NB4 (cell line): ENCODE data around the gene SMARCC2.
"Not testable (repeated sequence)": the region's sequence is repeated elsewhere in the genome, so short reads cannot be mapped to it uniquely, and the experiment has no call there.

ENCODE experiments used
- DNase-seq: peaks from one replicate; pipeline ENCODE4 v3.0.0; 2010; ENCODE audit warnings: low read depth
- H3K4me3 ChIP-seq: one replicate; pipeline ENCODE4 v1.5.1; 2011; ENCODE audit warnings: mild to moderate bottlenecking, low read depth, low read length, moderate library complexity
- MAX ChIP-seq: IDR thresholded peaks from 2 replicates; pipeline ENCODE4 v1.6.1; 2011; ENCODE audit warnings: low read depth, low read length
- MYC ChIP-seq: IDR thresholded peaks from 2 replicates; pipeline ENCODE4 v1.6.1; 2011; ENCODE audit warnings: low read depth, low read length
- POLR2A ChIP-seq: IDR thresholded peaks from 2 replicates; pipeline ENCODE4 v1.6.1; 2011; ENCODE audit warnings: mild to moderate bottlenecking; ENCODE audit not compliant: insufficient read length; ENCODE audit errors: extremely low read depth
- TF ChIP-seq, protein P1 (sequence below): IDR thresholded peaks from one replicate; pipeline ENCODE4 v1.5.1; 2012; ENCODE audit warnings: low read depth, low read length

Gene SMARCC2

GRCh38 chr12:56198836-56199235 is 9.6 kb upstream of the SMARCC2 start:
- no peak overlapping the region for H3K4me3 ChIP-seq
- TF ChIP-seq POLR2A (no peak), MYC (no peak), MAX (no peak)
- TF ChIP-seq, protein P1, sequence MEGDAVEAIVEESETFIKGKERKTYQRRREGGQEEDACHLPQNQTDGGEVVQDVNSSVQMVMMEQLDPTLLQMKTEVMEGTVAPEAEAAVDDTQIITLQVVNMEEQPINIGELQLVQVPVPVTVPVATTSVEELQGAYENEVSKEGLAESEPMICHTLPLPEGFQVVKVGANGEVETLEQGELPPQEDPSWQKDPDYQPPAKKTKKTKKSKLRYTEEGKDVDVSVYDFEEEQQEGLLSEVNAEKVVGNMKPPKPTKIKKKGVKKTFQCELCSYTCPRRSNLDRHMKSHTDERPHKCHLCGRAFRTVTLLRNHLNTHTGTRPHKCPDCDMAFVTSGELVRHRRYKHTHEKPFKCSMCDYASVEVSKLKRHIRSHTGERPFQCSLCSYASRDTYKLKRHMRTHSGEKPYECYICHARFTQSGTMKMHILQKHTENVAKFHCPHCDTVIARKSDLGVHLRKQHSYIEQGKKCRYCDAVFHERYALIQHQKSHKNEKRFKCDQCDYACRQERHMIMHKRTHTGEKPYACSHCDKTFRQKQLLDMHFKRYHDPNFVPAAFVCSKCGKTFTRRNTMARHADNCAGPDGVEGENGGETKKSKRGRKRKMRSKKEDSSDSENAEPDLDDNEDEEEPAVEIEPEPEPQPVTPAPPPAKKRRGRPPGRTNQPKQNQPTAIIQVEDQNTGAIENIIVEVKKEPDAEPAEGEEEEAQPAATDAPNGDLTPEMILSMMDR: no peak
- no peak for DNase-seq

DNA sequence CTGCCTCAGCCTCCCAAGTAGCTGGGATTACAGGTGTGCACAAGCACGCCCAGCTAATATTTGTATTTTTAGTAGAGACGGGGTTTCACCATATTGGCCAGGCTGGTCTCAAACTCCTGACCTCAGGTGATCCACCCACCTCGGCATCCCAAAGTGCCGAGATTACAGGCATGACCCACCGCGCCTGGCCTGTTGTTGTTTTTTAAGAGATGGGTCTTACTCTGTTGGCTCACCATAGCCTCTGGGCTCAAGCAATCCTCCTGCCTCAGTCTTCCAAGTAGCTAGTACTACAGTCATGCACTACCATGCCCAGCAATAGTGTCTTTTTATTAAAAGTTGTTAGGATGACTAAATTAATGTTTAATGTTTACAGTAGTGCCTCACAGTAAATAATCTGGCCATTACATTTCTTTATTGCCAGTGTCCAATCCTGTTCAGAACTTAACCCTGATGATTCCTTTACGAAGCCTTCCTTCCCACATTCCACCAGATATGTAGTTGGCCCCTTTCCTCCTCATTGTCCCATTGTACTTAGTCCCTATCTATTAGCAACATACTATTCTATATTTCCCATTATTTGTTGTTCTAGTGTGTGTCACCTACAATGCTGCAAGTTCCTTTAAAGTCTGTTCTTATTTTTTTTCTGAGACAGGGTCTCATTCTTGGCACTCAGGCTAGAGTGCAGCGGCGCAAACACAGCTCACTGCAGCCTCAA is 8.8 kb upstream of the SMARCC2 start:
- TF ChIP-seq POLR2A: no peak
- TF ChIP-seq, protein P1: no peak
- TF ChIP-seq MYC: no peak
- TF ChIP-seq MAX: no peak
- DNase-seq: no peak
- no peak overlapping the region for H3K4me3 ChIP-seq

- not testable (repeated sequence) for H3K4me3 ChIP-seq, DNase-seq
Observed at GRCh38 chr12:56196818-56197550, 7.7 kb upstream of the SMARCC2 start.

DNA sequence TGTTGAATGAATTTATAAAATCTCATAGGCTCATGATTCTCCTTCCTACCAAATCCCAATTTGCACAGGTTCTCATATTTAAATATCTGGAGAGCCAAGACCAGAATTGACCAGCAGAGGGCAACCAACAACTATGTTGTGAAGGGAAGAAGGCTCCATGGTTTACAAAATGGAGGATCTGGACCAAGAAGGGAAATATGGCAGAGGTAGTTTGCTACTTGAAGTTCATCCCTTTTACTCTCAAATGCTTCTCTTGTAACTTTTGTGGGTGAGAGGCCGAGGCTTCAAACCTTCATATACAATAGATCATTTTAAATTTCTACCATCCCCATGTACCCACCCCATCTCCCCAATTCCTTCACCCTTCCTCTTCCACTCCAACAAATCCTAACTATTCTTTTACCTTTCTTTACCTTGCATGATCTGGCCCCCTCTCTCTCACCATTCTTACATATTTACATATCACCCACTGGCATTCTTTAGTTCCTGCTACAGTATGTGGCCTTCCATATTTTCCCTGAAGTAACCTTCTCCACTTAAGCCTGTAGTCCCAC is 3.8 kb upstream of the SMARCC2 start:
- H3K4me3 ChIP-seq: no peak overlapping the region
- TF ChIP-seq POLR2A (no peak), MYC (no peak), MAX (no peak)
- TF ChIP-seq, protein P1: peak; percentile 84
- peak; percentile 90 for DNase-seq

- TF ChIP-seq POLR2A (no peak), MYC (no peak), MAX (no peak)
- TF ChIP-seq, protein P1: no peak
- no peak for DNase-seq
- H3K4me3 ChIP-seq: no peak overlapping the region
Observed at GRCh38 chr12:56192582-56192981, 3.3 kb upstream of the SMARCC2 start.

DNA sequence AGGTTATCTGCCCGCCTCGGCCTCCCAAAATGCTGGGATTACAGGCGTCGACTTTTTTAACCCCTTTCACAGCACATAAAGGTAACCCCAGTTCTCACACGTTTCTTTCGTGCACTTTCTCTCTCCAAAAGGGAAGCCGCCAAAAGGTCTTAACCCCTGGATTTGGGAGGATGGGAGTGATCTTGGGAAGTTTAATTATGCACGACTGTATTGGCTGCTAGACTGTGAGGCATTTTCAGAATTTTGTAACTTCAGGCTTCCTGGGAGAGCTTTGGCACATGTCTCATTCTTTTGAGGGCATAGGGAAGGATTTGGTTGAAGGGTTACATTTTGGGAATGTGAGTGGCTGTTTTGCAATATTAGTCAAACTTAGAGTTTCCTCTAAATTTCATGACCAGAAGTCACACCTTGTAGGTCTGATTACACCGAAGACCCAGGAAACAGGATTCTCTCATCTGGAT is 1.4 kb upstream of the SMARCC2 start:
- TF ChIP-seq POLR2A: no peak
- peak; percentile 26 for DNase-seq
- peak overlapping the region; percentile 74 for H3K4me3 ChIP-seq
